HCEC 1CT (cell line): ENCODE measurements around the gene GALNT6.
A peak's percentile ranks its signal among the peaks of the same experiment; 100 is the strongest.

Experiments
- DNase-seq: peaks from one replicate; pipeline ENCODE4 v3.0.0-alpha.2; 2017

Gene GALNT6

DNA sequence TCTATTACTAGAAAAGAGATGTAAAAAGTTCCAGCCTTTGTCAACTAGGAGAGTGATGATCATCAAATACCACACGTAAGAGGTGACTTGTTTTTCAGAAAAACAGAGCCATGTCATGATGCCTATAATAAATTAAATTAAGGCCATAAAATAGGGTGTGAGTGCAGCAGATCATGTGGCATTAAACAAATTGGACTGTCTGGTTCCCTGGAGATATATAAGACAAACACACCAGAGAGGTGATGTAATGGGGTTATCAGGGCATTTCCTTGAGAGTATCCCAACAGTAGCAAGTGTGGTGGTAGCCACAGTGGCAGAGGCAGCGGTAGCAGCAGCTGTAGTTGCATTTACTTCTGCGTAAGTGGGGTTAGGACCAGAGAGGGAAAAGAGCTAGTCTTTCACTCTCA lies 14.6 kb upstream of the GALNT6 start:
- no peak for DNase-seq

DNA sequence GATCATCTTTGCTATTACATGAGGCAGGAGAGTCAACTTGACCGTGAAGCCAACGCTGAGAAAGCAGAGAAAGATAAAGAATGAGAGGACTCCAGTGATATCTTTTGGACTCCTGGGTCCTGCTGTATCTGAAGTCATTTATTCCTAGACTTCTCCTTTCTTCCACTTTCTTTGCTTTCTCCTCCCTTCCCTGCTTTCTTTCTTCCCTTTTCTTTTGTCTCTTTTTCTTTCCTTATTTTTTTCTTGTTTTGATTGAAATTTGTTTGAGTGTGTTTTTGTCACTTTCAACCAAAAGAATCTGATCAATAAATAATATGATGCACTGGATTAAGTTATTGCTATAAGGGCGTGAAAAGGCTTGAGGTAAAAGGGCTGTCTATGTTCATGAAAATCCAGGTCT lies 13.4 kb upstream of the GALNT6 start:
- DNase-seq, result no peak

DNA sequence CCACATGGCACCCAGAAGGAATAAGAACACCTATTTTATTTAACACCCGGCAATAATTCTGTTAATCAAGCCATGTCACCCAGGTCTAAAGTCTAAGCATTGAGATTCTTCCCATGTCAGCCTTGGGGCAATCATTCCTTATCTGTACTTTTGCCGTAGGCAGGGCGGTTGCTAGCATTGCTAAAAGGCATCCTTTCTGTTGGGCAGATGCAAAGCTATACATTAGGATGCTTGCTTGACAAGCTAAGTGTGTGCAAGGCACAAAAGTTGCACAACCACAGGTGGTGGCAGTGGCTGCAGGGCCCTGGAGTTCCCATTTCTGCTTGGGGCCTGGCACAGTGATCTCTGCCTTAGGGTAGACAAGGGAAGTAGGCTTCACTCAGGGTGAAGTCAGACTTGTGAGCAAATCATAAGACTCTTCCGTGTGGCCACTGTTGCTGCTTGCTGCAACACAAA lies 12.5 kb upstream of the GALNT6 start:
- DNase-seq, result no peak

DNA sequence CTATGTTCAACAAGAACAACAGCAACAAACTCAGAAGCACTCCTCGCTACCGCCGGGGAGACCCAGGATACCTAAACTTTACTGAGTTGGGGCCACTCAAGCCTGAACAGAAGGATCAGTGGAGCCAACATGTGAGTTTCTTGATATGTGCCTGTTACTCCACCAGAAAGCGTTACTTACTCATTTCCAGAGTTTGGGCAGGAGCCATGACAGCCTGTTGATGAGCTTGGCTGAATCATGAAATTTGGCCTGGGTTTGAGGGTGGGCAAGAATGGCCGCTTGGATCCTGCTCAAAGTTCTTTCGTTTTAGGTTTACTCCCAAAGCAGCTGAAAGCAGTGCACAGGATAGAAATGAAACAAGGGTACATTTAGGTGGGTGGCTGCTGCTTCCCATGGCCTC lies 12.0 kb upstream of the GALNT6 start:
- no peak for DNase-seq

DNA sequence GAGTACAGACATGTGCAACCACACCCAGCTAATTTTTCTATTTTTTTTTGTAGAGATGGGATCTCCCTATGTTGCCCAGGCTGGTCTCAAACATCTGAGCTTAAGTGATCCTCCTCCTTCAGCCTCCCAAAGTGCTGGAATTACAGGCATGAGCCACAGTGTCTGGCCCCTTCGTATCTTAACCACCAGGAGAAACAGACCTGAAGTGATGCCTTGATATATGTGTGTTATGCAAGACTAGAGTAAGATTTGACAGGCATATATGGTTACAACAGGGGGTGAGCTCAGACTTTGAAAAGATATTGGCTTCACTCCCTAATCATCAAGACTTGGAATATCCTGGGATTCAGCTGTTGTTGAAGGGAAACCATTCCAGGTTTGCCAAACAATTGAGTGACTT lies 10.7 kb upstream of the GALNT6 start:
- no peak for DNase-seq

DNA sequence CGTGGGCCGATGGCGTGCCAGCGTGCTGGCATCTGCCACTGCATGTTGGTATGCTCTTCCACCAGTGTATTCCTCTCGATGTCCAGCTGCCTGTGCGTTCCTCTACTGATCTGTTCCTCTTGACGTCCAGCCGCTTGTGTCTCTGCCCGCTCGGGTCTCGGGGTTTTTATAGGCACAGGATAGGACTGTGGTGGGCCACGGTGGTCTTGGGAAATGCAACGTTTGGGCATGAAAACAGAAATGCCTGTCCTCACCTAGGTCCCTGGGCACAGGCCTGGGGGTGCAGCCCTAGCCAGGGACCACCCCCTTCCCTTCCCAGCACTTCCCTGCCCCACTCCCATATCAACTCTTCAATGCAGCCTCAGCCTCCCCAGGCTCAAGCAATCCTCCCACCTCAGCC lies 10.3 kb upstream of the GALNT6 start:
- no peak for DNase-seq

DNA sequence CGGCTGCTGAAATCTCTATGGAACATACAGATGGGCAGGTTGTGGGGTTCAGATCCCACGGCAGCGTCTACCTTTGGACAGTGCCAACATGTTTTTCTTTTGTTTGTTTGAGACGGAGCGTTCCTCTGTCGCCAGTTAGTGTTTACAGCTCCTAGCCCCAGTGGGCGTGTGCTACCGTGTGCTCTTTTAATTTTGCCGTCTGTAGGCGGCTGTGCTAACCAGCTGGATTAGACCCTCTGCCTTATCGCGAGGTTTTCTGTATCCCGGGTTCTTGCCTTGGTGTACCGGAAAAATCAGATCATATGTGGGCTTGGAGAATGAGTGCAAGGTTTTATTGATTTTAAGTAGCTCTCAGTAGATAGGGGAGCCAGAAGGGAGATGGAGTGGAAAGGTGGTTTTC lies 9.8 kb upstream of the GALNT6 start:
- DNase-seq, result no peak

DNA sequence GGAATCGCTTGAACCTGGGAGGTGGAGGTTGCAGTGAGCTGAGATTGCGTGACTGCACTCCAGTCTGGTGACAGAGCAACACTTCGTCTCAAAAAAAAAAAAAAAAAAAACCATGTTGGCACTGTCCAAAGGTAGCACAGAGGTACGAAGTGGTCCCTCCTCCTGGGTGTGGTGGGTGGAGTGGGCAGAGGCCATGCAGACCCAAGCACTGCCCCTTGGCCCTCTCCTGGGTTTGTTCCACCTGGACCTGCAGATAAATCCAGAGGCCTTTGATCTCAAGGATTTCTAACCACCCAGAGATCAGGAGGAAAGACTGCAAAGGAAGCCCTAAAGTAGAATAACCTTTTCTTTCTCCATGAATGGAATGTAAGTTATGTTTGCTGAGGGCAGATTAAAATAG lies 8.7 kb upstream of the GALNT6 start:
- DNase-seq, result no peak

DNA sequence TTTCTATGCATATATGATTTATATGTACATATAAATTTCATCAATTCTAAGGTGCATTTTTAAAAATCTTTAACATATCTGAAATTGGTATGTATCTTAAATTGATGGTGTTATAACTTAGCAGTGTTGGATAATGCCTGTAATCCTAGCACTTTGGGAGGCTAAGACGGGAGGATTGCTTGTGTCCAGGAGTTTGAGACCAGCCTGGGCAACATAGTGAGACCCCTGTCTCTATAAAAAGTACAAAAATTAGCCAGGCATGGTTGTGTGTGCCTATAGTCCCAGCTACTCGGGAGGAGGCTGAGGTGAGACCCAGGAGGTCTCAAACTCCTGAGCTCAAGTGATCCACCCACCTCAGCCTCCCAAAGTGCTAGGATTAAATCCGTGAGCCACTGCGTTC lies 6.5 kb upstream of the GALNT6 start:
- no peak for DNase-seq

DNA sequence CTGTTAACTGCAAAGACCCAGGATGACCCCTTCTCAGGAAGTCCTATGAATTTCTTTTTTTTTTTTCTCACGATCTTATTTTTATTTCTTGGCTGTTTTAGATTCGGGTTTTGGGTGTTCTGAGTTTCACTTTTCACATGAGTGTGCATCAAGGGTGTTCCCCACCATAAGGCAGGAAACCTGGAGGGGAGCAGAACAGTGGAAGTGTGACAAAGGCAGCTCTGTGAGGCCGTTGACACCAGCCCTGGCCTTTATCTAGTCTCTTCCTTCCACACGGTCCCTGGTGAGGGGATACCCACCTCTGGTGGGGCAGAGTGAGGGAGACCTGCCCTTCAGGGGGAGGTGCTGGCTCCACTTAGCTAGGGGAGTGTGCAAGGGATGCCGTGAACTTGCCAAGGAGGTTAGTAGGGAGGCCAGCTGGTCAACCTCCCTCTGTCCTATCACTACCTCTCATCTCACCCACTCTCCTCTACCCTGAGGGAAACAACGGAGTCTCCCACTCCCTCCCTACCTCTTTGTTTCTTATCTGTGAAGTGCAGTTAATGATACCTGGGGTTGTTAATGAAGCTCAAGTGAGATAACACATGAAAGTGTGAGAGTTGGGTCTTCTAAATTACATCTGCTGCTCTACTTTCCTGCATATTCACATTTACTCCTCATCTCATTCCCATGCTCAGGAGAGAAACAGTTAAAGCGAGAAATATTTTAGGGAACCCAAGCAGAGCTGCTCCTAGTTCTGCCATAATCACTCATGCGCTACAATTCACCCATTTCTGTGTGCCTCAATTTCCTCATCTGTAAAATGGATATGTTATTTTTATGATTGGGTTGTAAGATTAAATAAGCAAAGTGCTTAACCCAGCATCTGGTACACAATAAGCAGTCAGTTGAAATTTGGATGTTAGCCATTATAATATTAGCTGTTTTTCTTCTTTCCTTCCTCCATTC lies 4.4 kb upstream of the GALNT6 start:
- no peak for DNase-seq

DNA sequence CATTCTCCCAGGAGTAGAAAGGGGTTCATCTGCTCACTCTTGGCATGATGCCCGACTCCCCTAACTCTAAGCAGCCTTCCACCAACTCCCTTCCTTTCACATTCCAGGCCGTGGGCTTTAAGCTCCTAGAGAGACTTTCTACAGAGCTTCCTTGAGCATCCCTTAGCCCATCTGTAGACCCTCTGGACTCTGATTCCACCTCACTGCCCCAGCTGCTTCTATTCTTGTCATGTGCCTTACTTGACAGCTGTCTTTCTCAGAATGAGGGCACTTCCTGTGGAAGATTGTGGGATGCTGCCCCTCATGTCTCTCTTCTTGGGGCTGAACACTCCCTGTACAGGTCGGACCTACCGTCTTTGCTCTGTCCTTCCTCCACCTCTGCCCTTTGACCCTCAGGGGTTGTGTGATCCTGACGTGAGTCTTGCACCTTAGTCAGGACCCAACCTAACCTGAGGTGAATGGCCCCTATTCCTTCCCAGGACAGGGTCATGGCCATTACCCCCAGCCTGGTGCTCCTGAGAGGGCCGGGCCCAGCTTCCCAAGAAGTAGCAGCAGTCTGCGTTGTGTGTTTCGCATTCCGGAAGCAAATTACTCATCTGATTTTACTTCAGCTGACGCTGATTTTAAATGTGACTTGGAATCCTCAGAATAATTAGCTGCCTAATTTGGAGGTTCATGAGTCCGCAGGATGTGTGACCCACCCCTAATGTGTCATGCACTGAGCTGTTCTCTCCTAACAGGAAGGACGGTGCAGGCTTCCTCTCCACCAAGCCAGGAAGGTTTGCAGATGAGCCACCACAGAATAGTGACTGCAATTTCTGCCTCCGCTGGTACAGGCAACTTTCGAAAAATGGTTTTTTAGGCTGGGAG lies 2.7 kb upstream of the GALNT6 start:
- DNase-seq, result peak; percentile 99

DNA sequence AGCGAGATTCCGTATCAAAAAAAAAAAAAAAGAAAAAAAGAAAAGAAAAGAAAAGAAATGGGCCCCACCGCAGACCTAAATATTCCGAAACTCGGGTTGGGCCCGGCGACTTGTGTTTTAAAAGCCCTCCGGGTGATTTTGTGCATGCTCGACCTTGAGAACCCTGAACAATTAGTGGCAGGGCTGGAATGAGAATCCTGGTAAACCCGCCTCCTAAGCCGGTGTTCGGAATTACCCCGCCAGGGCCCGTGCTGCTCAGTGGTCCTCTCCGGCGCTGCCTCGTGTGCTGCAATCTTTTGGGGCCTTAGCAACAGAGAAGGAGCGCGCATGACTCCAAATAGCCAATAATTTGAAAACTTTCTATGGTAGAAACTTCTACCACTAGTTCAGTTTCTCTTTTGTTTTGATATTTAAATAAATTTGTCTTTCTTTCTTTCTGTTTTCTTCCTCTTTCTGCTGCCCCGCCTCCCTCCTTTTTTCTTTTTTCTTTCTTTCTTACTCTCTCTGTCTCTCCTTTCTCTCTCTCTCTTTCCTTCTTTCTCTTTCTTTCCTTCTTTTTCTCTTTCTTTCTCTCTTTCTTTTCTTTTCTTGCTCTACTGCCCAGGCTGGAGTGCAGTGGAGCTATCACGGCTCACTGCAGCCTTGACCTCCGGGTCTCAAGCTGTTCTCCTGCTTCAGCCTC lies 1.5 kb upstream of the GALNT6 start:
- no peak for DNase-seq

DNA sequence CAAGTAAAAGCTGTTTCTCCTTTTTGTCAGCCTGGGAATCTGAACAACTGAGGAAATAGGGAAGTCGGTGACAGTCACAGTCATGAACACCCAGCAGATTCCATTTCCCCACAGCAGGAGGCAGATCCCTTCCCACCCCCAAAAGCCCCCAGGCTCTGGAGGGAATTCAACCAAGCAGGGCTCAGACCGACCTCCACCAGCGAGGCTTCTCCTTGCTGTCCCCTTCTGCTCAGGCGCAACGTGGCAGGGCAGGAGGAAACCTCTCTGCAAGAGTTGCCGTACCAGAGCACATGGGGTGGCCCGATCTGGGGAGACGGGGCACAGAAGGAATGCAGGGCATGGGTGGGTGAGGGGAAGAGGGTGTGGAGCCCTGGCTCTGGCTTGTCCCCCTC lies 319 bp downstream of the GALNT6 start:
- no peak for DNase-seq

DNA sequence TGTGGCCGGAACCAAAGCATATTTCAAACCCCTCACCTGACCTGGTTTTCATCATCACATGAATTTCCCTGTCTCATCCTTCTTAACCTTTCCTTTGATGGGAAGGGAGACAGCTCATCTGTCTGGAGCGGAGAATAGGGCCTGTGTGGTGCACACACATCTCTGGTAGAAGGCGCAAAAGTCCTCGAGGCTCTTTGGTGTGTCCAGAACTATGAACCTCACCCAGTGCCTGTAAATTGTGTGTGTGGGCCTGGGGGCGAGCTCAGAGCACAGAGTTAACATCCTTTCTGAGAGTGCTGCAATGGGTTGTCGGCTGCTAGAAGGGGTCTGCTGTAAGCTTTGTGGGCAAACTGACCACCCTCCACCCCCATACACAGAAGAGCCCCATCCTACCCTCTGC lies 749 bp downstream of the GALNT6 start:
- DNase-seq, result no peak

DNA sequence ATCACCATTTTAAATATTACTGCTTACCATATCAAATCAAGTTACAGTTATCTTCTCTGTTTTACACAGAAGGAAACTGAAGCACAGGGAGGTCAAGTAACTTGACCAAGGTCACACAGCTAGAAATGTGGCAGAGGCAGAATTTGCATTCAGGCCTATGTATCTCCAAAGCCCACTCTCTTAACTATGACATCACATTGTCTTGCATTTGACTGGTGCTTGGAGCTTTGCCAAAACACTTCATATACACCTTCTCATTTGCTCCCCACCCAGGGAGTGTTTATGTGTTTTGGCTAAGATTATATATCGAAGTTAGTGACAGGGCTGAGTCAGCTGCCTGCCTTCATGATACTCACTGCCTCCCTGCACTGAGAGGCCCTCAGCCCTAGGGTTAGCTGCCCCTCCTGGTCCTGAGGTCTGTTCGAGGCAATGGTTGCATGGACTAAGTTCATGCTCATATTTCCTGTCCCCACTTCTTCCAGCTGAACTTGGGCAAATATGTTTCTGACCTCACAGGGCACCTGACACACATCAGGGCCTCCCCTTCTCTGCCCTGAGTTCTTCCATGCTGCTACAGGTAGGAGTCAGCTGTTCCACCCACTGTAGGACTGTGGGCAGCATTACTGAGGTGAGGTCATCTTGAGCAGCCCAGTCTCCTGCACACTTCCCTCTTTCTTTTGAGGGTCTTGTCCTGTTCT lies 1.8 kb downstream of the GALNT6 start:
- DNase-seq, result peak; percentile 48

DNA sequence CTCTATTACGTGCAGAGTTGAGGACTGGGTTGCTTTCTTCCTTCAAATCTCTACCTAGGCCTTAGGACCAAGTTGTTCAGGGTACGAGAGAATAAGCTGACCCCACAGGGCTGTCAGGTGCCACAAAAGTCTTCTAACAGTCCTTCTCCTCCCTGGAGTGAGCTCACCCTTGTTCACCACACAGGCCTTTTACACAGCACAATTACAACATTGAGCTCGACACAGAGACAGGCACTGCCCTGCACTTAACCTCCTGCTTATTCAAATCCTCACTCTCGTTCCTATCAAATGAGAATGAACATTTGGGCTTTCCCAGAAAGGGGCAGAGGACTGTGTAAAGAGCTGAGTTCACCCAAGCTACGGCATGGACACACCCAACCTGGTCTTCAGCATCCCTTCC lies 2.4 kb downstream of the GALNT6 start:
- no peak for DNase-seq

DNA sequence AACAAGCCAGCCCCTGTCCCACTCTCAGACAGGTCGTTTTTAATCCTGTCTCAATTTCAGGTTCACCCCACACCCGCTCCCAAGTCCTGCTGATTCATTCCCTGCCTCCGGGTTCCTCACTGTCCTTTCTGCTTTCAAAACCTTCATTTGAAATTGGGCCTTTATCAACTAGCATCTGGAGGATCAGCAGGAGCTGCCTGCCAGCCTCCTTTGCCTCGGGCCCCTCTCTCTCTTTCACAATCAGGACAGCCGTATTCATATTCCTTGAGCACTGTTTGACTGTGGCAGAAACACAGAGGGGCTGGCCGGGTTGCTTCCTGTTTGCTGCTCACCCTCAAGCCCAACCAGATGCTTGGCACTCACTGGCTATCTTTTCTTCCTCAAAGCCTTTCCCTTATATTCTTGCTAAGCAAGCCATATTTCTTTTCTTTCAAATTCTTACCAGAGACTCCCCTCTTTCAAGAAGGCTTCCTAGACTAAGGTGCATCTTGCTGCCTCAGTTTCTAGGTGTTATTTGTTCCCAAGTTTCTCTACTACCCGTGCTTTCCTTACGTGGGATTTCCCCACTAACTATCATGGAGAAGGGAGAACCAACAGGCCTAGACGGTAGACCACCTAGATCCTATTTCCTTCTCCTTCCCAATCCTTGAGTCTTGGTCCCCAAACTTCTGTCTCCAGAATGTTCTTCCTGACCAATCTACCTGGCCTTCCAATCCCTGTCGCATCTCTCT lies 3.0 kb downstream of the GALNT6 start:
- peak; percentile 34 for DNase-seq

DNA sequence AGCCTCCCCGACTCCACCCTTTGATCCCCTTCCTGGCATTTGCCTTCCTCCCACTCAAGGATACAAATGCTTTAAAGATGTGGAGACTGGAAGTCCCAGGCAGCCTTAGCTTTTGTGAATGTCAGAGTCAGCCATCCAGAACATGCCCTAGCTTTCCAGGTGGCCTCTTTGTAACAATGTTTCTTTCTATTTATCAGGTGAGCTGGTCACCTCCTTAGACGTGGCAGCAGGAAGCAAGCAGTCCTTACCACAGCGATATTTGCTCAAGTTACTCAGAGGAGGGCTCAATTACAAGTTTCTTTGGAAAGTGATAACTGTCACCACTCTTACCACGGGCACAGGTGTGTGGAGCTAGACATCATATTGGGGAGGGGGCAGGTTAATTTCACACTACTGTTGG lies 4.9 kb downstream of the GALNT6 start:
- DNase-seq, result no peak

DNA sequence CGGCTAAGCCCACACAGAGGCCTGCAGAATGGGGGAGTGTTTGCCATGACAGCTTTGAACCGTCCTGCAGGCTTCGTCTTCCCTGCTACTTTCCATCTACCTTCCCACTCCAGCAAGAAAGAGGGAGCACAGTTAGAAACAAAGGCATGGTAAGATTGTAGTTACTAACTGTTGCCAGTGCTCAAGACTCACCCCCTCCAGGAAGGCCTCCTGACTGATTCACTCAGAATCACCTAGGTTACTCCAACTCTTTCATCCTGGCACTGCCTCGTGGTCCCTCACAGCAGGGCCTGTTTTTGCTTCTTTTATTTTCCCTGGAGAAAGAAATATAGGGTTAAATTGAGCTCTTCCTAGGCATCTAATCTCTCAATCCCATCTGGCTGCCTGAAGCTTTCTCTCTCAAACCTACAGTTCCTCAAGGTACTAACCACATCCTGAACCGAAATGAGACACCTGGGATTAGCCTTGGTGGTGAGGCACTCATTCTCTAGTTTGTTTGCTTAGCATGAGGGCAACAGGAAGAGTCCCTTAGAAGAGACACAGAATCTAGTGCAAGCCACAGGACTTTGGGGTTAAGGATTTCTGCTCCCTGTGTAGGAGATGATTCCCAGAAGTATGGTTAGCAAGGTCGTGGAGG lies 7.8 kb downstream of the GALNT6 start:
- DNase-seq, result no peak

DNA sequence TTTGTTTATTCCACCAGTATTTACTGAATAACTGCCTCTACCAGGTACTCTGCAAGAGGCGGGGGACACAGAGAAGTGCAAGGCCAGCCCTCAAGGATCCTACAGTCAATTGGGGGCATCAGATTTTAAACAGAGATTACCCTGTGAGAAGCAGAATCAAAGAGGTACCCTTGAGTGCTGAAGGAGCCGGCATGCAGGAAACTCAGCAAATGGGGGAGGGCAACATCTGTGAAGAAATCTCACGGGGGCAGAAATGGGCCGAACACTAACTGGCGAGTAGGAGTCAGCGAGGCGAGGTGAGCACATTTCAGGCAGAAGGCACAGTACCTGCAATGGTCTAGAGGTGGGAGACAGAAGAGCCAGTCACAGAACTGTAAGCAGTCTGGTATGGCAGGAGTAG lies 9.0 kb downstream of the GALNT6 start:
- no peak for DNase-seq
